GM21528 (cell line): ENCODE data around the gene CCDC171.

Experiments
- ATAC-seq: cut with Tn5 transposase; IDR thresholded peaks from one replicate; pipeline ENCODE4 v1.9.1; 2021; ENCODE audit warnings: mild to moderate bottlenecking, moderate library complexity; ENCODE audit not compliant: unreplicated experiment, low FRiP score

The CCDC171 gene

DNA sequence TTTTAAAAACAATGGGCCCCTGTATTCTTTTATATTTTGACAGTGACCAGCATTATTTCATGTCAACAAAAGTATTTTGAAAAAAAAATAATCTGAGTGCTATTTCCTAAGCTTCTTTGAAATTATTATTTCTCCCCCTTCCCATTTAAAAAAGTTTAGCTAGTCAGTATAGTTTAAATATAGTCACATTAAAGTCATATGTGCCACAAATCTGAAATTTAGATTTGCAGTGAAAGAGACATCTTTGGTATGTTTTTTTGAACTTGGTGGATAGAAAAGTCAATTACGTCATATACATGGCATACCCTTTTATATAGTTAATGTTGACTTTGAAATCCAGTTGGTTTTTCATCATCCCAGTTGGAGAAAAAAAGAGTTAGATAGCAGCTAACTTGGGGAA is 297.0 kb downstream of the CCDC171 start:
- no peak for ATAC-seq

DNA sequence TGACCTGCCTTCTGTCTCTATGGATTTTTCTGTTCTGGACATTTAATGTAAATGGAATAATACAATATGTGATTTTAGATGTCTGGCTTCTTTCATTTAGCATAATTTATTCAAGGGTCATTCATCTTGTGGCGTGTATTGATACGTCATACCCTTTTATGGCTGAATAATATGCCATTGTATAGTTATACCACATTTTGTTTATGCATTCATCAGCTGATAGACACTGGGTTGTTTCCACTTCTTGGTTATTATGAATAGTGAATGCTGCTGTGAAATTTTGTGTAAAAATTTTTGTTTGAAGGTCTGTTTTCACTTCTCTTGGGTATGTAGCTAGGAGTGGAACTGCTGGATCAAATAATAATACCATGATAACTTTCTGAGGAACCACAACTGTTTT is 298.9 kb downstream of the CCDC171 start:
- ATAC-seq: no peak

DNA sequence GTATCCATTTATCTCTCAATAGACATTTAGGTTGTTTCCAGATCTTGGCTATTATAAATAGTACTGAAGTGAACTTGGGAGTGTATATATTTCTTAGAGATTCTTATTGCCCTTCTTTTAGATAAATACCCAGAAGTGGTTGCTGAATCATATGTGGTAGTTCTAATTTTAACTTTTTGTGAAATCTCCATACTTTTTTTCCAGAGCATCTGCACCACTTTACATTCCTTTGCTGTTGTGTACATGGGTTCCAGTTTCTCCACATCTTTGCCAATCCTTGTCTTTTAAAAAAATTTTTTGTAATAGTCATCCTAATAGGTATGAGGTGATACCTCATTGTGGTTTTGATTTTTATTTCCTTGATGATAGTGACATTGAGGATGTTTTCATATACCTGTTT is 303.7 kb downstream of the CCDC171 start:
- ATAC-seq: no peak

DNA sequence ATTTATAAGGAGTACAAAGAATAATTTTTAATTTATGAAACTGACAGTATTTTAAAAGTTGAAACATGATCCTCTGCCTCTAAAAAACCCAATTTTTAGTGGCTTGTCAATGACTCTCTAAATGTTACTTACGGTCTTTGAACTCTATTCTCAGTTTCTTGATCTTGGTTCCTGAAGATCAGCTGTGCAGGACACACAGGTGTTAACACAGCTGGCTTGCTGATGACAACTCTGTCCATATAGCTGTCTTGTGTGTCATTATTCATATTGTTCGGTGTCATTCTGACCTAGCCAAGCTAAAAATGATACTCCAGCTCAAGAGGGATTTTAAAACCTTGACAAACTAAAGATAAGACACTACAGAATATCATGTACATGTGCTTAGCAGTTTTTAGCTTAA is 314.5 kb downstream of the CCDC171 start:
- no peak for ATAC-seq

DNA sequence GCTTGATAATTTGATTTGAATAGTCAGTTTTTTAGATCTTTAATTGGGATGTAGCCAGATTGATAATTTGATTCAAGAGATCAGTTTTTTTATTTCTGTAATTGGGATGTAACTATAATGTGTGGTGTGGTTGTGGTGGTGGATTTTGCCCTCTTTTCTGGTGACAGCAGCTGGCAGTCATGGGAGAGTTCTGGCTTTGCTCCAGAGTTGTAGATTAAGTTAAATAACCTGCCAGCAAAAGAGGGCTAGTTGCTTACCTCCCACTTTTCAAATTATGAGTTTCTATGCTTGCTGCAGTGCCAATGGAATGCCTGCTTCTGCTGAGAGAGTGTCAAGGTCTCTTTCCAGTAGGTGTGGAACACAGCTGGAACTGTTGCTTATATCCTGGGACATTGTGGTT is 315.1 kb downstream of the CCDC171 start:
- ATAC-seq: no peak

DNA sequence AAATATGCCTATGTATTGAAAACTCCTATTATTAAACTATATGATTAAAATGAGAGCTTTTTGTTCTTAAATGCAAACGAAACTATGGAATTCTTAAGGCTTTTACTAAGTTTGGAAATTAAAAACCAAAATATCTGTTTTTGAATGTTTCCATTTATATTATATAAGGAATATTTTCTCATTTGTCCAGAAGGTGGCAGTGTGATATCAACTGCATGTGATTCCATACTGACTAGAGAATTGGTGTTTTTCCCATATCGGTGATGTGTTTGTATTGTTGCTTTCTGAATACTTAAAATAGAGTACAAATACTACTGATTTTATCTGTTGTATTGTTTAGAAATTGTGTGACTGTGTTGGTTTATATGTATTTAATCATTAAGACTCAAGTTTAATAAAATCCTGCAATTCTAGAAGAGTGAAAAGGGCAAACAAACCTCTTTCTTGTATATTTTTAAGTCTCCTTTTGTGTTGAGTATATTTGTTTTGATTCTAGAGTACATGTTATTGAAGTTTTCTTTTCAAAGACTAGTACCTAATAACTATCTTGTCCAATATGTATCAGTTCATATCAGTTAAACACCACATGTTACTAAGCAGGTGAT is 320.8 kb downstream of the CCDC171 start:
- ATAC-seq: no peak

DNA sequence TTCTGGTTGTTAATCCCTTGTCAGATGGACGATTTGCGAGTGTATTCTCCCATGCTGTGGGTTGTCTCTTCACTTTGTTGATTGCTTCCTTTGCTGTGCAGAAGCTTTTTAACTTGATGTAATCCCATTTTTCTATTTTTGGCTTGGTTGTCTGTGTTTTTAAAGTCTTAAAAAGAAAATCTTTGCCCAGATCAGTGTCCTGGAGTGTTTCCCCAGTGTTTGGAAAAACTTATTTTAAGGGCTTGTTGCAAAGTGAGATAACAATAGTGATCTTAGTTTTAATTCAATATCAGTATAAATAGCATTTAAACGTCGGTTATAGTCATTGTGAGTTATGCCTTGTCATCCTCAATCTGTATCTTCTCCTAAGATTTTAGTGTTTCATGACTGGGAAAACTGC is 329.5 kb downstream of the CCDC171 start:
- ATAC-seq: no peak

DNA sequence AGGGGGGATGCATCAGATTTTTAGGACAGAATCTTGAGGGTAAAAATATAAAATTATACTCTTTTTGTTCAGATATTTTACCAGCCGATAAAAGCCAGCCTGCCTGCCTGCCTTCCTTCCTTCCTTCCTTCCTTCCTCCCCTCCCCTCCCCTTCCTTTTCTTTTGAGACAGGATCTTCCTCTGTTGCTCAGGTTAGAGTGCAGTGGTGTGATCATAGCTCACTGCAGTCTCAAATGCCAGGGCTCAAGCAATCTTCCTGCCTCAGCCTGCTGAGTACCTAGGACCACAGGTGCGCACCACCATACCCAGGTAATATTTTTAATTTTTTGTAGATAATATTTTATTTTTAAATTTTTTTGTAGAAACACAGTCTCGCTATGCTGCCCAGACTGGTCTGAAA is 330.0 kb downstream of the CCDC171 start:
- ATAC-seq: no peak

DNA sequence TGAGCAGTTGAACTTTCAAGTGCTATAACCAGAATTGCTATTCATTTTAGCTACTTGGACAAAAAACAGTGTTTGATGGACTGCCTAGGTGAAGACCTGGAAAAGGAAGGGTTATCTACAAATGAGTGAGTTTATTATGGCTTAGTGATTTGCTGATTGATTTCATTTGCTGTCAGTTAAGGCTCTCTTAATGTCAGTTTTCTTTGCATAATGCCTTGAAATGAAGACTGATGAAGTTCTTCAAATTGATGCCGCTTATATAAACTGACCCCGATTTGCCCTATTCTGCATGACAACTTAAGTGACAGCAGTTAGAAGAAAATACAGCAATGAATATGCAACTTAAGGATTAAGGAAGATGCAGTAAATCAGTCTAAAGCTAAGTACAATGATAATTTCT is 332.6 kb downstream of the CCDC171 start:
- no peak for ATAC-seq

DNA sequence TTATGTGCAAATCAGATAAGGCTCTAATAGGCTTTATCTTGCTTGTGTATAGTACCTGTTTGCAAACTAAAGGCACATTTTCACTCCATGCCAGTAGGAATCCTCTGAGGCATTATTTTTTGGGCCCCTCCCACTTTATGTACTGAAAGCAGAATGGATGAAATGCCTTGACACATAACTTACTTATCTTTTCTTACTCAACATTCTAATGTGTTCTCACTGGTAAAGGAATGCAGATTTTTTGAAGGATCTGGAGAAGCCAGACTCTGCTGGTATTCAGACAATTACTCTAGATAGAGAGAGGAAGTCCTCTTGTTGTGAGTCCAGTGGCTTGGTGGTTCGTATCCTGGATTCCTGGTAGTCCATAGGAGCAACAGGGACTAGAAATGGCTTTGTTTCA is 336.7 kb downstream of the CCDC171 start:
- ATAC-seq: no peak

DNA sequence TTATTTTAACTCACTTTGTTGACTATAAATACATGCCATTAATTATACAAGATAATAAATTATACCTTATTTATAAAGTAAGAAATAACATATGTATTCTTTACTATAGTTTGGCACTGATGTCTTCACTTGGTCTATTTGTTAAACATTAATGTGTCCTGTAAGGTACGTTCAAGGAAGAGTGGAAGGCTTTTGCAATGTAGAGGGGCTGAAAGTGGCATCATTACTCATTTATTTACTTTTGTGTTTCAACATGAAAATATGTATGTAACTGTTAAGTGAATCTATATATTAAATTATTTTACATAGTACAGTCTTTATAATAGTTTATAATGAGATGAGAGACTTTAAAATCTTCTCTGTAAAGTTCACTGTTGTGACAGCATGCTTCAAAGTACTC is 348.7 kb downstream of the CCDC171 start:
- ATAC-seq: no peak

DNA sequence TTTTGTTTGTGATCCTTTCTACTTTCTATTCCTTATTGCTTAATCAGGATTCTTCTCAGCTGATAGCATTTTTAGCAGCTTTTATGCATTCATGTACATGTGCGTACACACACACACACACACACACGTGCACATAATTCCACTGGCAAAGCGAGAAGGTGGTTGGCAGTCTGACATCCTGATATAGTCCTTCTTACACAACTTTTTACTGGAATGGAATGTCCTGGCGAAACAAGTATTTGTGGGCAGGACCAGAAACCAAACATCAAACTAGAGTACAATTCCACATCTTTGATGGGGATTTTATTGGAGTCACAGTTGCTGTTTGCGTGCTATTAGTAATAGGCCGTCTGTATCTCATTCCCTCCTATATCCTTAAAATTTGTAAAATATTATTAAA is 356.5 kb downstream of the CCDC171 start:
- ATAC-seq: no peak

DNA sequence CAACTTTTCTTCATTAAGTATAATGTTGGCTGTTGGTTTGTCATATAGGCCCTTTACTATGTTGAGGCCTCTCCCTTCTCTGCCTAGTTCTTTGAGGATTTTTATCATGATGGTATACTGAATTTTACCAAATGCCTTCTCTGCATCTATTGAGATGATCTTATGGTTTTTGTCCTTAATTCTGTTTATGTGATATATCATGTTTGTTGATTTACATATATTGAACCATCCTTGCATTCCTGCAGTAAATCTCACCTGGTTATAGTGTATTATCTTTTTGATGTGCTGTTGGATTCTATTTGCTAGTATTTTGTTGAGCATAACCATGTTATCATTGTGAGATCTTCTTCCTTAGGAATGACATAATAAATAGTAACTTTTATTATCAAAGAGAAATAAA is 362.9 kb downstream of the CCDC171 start:
- ATAC-seq: no peak

DNA sequence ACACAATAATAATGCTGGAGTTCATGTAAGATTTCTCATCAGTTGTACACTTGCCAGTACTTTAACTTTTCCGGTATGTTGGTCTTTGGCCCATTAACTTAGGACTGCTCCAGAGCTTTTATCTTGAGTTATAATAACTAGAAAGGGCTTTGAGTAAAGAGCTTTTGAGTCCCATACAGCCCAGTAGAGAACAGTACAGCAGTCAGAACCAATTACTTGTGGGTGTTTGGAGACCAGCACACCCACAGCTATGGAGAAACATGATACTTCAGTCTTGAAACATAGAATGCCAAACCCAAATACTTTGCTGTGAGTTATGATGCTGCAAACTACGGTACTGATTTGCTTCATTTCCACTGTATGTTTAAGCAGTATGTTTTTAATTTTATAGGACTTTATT is 374.3 kb downstream of the CCDC171 start:
- no peak for ATAC-seq

DNA sequence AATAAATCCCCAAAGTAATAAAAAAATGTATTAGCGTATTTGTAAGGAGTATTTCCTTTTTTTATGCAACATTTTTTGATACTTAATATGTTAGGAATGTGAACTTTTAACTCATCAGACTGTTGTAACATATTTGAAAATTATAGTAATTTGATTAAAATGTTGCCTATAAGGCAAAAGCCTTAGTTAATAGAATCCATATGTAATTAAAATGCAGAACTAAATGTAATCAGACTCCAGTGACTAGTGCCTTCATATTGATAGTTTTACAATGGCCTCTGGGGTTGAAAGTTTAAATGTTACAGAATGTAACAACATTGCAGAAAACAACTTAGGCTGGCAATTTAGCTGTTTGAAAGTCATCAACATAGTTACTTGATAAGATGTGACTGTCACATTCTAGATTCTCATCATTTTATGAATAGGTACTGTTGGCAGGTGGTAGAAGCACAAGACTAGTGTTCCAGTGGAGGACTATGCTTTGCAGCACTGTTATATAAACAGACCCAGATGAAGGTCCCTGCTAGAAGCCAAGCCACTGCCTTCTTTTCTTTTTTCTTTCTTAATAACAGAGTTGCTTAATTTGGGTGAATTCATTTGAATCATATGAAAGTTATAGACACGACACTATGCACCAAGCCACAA is 382.9 kb downstream of the CCDC171 start:
- ATAC-seq: no peak

DNA sequence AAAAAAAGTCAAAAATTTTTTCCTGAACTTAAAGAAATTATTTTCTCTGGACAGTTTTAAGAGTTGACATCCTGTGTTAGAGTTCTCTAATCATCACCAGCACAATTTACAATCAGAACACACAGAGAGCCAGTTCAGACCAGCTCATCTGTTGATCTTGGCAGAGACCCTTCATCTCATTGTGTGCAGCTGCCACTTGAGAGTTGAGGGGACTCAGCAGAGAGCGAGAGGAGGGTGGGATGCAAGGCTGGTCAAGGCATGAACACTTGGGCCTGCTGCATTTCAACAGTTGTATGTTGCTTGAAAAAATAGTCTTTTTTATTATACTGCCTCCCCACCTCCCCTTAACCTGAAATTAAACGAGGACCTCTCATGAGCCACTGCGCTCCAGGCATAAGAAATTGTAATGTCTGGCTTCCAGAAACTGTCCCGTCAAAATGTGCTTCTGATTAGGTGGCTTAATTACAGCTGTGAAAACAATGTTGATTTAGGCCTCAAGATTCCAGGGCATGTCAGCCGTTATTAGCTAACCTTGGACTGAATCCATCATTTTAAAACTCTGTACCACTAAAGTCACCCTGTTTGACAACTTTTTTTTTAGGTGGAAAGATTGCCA is 383.6 kb downstream of the CCDC171 start:
- ATAC-seq: no peak

DNA sequence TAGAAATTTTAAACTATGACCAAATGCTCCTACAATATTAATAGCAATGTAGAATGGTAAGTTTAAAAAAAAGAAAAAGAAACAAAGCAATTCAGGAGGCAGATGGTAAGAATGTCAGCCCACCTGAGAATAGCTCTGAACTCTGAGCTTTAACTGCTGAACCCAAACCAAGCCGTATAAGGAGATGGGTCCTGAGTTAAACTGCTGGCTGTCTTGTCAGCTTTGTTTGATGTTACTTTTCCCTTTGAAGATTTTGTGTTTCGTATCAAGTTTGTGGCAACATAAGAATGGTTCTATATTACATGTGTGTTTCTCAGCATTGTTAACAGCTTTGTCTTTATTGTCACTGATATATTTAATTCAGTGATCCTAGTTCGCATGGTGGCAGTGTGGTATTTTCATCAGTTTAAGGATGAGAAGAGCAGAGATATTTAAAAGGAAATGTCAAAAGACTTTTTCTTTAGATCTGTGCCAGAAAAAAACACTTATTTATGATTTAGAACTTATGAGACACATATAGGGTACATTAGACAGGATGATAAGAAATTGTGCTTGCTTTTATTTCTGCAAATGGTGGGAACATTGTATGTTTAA is 390.1 kb downstream of the CCDC171 start:
- no peak for ATAC-seq

DNA sequence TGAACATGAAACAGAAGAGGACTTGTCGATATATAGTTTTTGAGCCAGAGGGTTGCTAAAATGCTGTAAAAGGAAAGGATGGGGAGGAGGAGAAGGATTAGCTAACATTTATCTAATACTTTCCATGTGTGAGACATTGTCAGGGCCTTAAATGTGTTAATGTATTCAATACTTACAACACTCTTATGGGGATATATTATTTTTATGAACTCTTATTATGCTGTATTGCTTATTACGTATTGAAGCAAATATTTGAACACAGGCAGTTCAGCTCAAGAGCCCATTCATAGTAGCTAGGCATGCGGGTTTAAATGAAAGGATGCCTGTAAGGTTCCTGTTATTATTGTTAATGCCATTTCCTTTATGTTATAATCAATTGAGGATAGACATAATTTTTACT is 391.5 kb downstream of the CCDC171 start:
- no peak for ATAC-seq

DNA sequence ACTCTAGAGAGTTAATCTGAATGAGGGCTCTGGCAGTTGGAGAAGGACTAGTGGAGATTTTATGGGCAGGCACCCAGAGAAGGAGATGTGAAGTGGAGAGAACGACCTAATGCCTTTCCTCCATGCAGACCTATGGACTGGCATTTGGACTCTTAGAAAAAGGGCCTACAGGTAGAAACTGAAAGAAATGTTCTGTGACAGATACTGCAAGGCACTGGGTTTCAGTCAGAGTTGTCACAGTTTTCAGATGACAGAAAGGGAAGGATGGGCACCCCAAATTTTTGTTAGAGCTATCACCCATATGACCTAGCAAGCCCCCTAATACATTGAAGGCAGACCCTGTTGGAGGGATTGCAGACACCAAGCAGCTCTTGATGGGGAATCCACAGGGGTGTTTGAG is 406.8 kb downstream of the CCDC171 start:
- ATAC-seq: no peak

DNA sequence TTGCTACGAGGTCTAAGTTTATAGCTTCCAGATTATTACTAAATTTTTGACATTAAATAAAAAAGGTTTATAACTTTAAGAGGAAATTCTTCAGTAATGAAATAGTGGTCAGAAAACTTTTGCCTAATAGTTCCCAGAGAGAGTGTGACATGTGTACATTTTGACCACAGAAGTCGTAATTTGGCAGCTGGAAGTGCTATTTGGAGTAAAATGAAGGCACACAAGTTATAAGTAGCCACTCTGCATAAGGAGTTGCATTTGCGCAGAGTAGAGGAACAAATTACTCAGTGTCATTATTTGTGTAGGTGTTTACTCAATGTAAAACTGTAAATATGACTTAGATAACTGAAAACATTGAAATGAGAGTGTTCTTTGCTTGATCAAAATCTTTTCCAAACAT is 408.4 kb downstream of the CCDC171 start:
- ATAC-seq: no peak

DNA sequence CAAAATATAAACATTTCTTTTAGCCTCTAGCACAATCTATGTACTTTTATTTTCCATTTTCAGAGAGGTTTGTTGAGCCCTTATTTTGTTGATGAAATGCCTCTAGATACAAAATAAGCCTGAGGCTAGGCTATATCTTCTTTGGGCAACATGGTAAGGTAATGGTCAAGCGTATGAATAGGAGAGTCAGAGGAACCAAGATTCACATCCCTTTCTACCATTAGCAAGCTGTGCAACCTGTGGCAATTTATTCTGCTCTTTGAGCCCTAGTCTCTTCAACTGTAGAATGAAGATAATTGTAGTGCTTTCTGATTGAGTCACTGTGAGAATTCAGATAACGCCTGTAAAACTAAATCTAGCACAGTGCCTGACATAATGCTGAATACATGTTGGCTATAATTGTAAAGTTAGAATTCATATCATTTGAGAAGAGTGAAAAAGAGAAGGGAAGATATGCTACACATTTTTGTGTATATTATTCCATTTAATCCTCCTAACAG is 412.5 kb downstream of the CCDC171 start:
- ATAC-seq: no peak

DNA sequence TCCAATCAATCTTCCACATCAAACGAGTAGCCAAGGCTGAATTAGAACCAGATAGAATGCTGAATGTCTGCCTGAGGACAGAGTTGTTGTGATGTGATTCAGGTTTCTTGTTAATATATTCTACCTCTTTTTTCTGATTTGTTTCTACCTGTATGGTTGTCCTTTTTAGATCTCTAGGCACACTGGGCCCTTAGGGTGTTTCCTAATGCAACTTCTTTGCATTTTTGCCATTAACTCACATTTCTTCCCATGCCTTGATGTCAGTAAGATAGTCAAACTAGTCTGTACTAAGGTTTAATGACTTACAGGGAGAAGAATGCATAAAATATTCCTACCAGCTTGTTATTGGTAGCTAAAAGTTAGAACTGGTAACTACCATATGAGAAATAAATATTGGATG is 413.6 kb downstream of the CCDC171 start:
- ATAC-seq: no peak
